ENCODE results near the gene MRGPRF.
"Not testable (repeated sequence)": the region's sequence is repeated elsewhere in the genome, so short reads cannot be mapped to it uniquely, and the experiment has no call there.

Gene MRGPRF

GRCh38 chr11:69002110-69002569 is 10.9 kb downstream of the MRGPRF start:
- H3K4me1 ChIP-seq (ENCODE audit: control insufficient read depth, insufficient read depth, low read length): no peaks in the 10 kb centered on the region
- no peaks in the 10 kb centered on the region for H3K9me3 ChIP-seq (ENCODE audit: control insufficient read depth, low read length)
- H3K4me3 ChIP-seq (ENCODE audit: insufficient read depth, low read depth, low read length): no peak overlapping the region
- H3K36me3 ChIP-seq (ENCODE audit: control insufficient read depth, insufficient read depth, low read length): no peaks in the 10 kb centered on the region
- H3K27ac ChIP-seq (ENCODE audit: insufficient read depth, low read depth, low read length, poor library complexity, severe bottlenecking): no peak overlapping the region
- WGBS, 2 experiments: 90 to 91% methylated on average over 6 of the region's 6 CpGs
- H3K27me3 ChIP-seq (ENCODE audit: control insufficient read depth, insufficient read depth, low read length, poor library complexity, severe bottlenecking): no peaks in the 10 kb centered on the region

- no peaks in the 10 kb centered on the region for H3K4me1 ChIP-seq (ENCODE audit: control insufficient read depth, insufficient read depth, low read length)
- no peak overlapping the region for H3K4me3 ChIP-seq (ENCODE audit: insufficient read depth, low read depth, low read length)
- no peaks in the 10 kb centered on the region for H3K27me3 ChIP-seq (ENCODE audit: control insufficient read depth, insufficient read depth, low read length, poor library complexity, severe bottlenecking)
- no peak overlapping the region for H3K27ac ChIP-seq (ENCODE audit: insufficient read depth, low read depth, low read length, poor library complexity, severe bottlenecking)
- 91 to 92% methylated on average over 23 of the region's 23 CpGs for WGBS, 2 experiments
- no peaks in the 10 kb centered on the region for H3K36me3 ChIP-seq (ENCODE audit: control insufficient read depth, insufficient read depth, low read length)
- H3K9me3 ChIP-seq (ENCODE audit: control insufficient read depth, low read length): no peaks in the 10 kb centered on the region
Measured at GRCh38 chr11:69001243-69002081, 11.6 kb downstream of the MRGPRF start.

GRCh38 chr11:69000831-69001242 is 12.2 kb downstream of the MRGPRF start:
- 91 to 93% methylated on average over 8 of the region's 8 CpGs for WGBS, 2 experiments
- H3K27me3 ChIP-seq (ENCODE audit: control insufficient read depth, insufficient read depth, low read length, poor library complexity, severe bottlenecking): no peaks in the 10 kb centered on the region

GRCh38 chr11:69000391-69000790 is 12.7 kb downstream of the MRGPRF start:
- Histone ChIP-seq H3K4me3 (ENCODE audit: insufficient read depth, low read depth, low read length) (no peak overlapping the region), H3K27ac (ENCODE audit: insufficient read depth, low read depth, low read length, poor library complexity, severe bottlenecking) (no peak overlapping the region), H3K9me3 (ENCODE audit: control insufficient read depth, low read length) (no peaks in the 10 kb centered on the region), H3K4me1 (ENCODE audit: control insufficient read depth, insufficient read depth, low read length) (no peaks in the 10 kb centered on the region), H3K36me3 (ENCODE audit: control insufficient read depth, insufficient read depth, low read length) (no peaks in the 10 kb centered on the region), H3K27me3 (ENCODE audit: control insufficient read depth, insufficient read depth, low read length, poor library complexity, severe bottlenecking) (no peaks in the 10 kb centered on the region)
- WGBS, 2 experiments: 94 to 95% methylated on average over 5 of the region's 5 CpGs

More at GRCh38 chr11:69000831-69001242, 12.2 kb downstream of the MRGPRF start:
- Histone ChIP-seq H3K36me3 (ENCODE audit: control insufficient read depth, insufficient read depth, low read length) (no peaks in the 10 kb centered on the region), H3K27ac (ENCODE audit: insufficient read depth, low read depth, low read length, poor library complexity, severe bottlenecking) (no peak overlapping the region), H3K4me3 (ENCODE audit: insufficient read depth, low read depth, low read length) (no peak overlapping the region), H3K4me1 (ENCODE audit: control insufficient read depth, insufficient read depth, low read length) (no peaks in the 10 kb centered on the region), H3K9me3 (ENCODE audit: control insufficient read depth, low read length) (no peaks in the 10 kb centered on the region)

GRCh38 chr11:68999748-69000355 is 13.2 kb downstream of the MRGPRF start:
- H3K4me1 ChIP-seq (ENCODE audit: control insufficient read depth, insufficient read depth, low read length); H3K4me3 ChIP-seq (ENCODE audit: insufficient read depth, low read depth, low read length); H3K27ac ChIP-seq (ENCODE audit: insufficient read depth, low read depth, low read length, poor library complexity, severe bottlenecking); H3K9me3 ChIP-seq (ENCODE audit: control insufficient read depth, low read length); H3K27me3 ChIP-seq (ENCODE audit: control insufficient read depth, insufficient read depth, low read length, poor library complexity, severe bottlenecking); H3K36me3 ChIP-seq (ENCODE audit: control insufficient read depth, insufficient read depth, low read length): not testable (repeated sequence)
- WGBS, 2 experiments: 93 to 95% methylated on average over 12 of the region's 12 CpGs

- Histone ChIP-seq H3K9me3 (ENCODE audit: control insufficient read depth, low read length) (no peaks in the 10 kb centered on the region), H3K36me3 (ENCODE audit: control insufficient read depth, insufficient read depth, low read length) (no peaks in the 10 kb centered on the region), H3K27ac (ENCODE audit: insufficient read depth, low read depth, low read length, poor library complexity, severe bottlenecking) (no peak overlapping the region), H3K27me3 (ENCODE audit: control insufficient read depth, insufficient read depth, low read length, poor library complexity, severe bottlenecking) (no peaks in the 10 kb centered on the region), H3K4me1 (ENCODE audit: control insufficient read depth, insufficient read depth, low read length) (no peaks in the 10 kb centered on the region), H3K4me3 (ENCODE audit: insufficient read depth, low read depth, low read length) (no peak overlapping the region)
- WGBS, 2 experiments: 92 to 93% methylated on average over 8 of the region's 8 CpGs
Measured at GRCh38 chr11:68999093-68999747, 13.8 kb downstream of the MRGPRF start.

- no peaks in the 10 kb centered on the region for H3K27me3 ChIP-seq (ENCODE audit: control insufficient read depth, insufficient read depth, low read length, poor library complexity, severe bottlenecking)
- no peaks in the 10 kb centered on the region for H3K36me3 ChIP-seq (ENCODE audit: control insufficient read depth, insufficient read depth, low read length)
- H3K4me1 ChIP-seq (ENCODE audit: control insufficient read depth, insufficient read depth, low read length): no peaks in the 10 kb centered on the region
- 78 to 83% methylated on average over 13 of the region's 13 CpGs for WGBS, 2 experiments
- H3K27ac ChIP-seq (ENCODE audit: insufficient read depth, low read depth, low read length, poor library complexity, severe bottlenecking): no peak overlapping the region
- H3K9me3 ChIP-seq (ENCODE audit: control insufficient read depth, low read length): no peaks in the 10 kb centered on the region
- no peak overlapping the region for H3K4me3 ChIP-seq (ENCODE audit: insufficient read depth, low read depth, low read length)
Measured at GRCh38 chr11:68998390-68998911, 14.6 kb downstream of the MRGPRF start.

- Histone ChIP-seq H3K9me3 (ENCODE audit: control insufficient read depth, low read length) (no peaks in the 10 kb centered on the region), H3K27me3 (ENCODE audit: control insufficient read depth, insufficient read depth, low read length, poor library complexity, severe bottlenecking) (no peaks in the 10 kb centered on the region), H3K27ac (ENCODE audit: insufficient read depth, low read depth, low read length, poor library complexity, severe bottlenecking) (no peak overlapping the region), H3K36me3 (ENCODE audit: control insufficient read depth, insufficient read depth, low read length) (no peaks in the 10 kb centered on the region), H3K4me3 (ENCODE audit: insufficient read depth, low read depth, low read length) (no peak overlapping the region), H3K4me1 (ENCODE audit: control insufficient read depth, insufficient read depth, low read length) (no peaks in the 10 kb centered on the region)
Measured at GRCh38 chr11:68997995-68998348, 15.1 kb downstream of the MRGPRF start.

GRCh38 chr11:68997124-68997994 is 15.7 kb downstream of the MRGPRF start:
- Histone ChIP-seq H3K4me1 (ENCODE audit: control insufficient read depth, insufficient read depth, low read length) (no peaks in the 10 kb centered on the region), H3K36me3 (ENCODE audit: control insufficient read depth, insufficient read depth, low read length) (no peaks in the 10 kb centered on the region), H3K9me3 (ENCODE audit: control insufficient read depth, low read length) (no peaks in the 10 kb centered on the region), H3K27ac (ENCODE audit: insufficient read depth, low read depth, low read length, poor library complexity, severe bottlenecking) (no peak overlapping the region), H3K4me3 (ENCODE audit: insufficient read depth, low read depth, low read length) (no peak overlapping the region), H3K27me3 (ENCODE audit: control insufficient read depth, insufficient read depth, low read length, poor library complexity, severe bottlenecking) (no peaks in the 10 kb centered on the region)
- 88 to 89% methylated on average over 19 of the region's 19 CpGs for WGBS, 2 experiments
